Cardiac muscle cell (in vitro differentiated cells and primary cell): Measurements from ENCODE around the gene ZCCHC7. TPM values are rescaled to one million over a fixed set of nuclear protein-coding genes. Genes with fewer than 3 reads are reported as not detected.

Experiments used
- DNase-seq, 2 donors: peaks; one replicate each; pipeline versions ENCODE4 v3.0.0 to v3.0.0-alpha.2; 2010 to 2017; ENCODE audit warnings: low read depth in 1 of 2, low spot score in 1 of 2
- H3K27ac ChIP-seq: fragments of 200-600 bp; sonication (generic); 2 replicates; pipeline ENCODE4 v1.5.1; 2016
- H3K27me3 ChIP-seq: fragments of 200-600 bp; sonication (generic); 2 replicates; pipeline ENCODE4 v1.6.0; 2016; ENCODE audit warnings: control low read depth
- H3K36me3 ChIP-seq: fragments of 200-600 bp; sonication (generic); 2 replicates; pipeline ENCODE4 v1.5.1; 2016; ENCODE audit warnings: control low read depth
- H3K4me1 ChIP-seq: fragments of 200-600 bp; sonication (generic); 2 replicates; pipeline ENCODE4 v1.8.1; 2017; ENCODE audit warnings: low read depth, mild to moderate bottlenecking, mixed run types
- H3K4me3 ChIP-seq: fragments of 200-600 bp; sonication (generic); 2 replicates; pipeline ENCODE4 v1.5.1; 2016; ENCODE audit warnings: mild to moderate bottlenecking
- H3K9me3 ChIP-seq: fragments of 200-600 bp; sonication (generic); 2 replicates; pipeline ENCODE4 v1.5.1; 2017; ENCODE audit warnings: low read depth, mild to moderate bottlenecking, control low read depth
- polyA plus RNA-seq: library from polyadenylated mRNA; unstranded; fragments of >200 nt; fragmentation: Nextera tagmentation; extraction: Ambion mirVana; gene quantifications from 2 replicates; pipeline ENCODE4 v1.2.1, GENCODE V29; 2016
- total RNA-seq: library from RNA; depleted of rRNA; stranded (reverse); fragments of >200 nt; gene quantifications from 2 replicates; pipeline ENCODE4 v1.2.3, GENCODE V29; 2016
- TF ChIP-seq, protein P1 (sequence below): IDR thresholded peaks from 2 replicates; pipeline ENCODE4 v1.5.1; 2012; ENCODE audit warnings: low read depth, mild to moderate bottlenecking, low read length

Gene ZCCHC7
- total and polyA plus RNA-seq, 2 experiments from 2014 or later = 15.0 to 18.8 TPM

DNA sequence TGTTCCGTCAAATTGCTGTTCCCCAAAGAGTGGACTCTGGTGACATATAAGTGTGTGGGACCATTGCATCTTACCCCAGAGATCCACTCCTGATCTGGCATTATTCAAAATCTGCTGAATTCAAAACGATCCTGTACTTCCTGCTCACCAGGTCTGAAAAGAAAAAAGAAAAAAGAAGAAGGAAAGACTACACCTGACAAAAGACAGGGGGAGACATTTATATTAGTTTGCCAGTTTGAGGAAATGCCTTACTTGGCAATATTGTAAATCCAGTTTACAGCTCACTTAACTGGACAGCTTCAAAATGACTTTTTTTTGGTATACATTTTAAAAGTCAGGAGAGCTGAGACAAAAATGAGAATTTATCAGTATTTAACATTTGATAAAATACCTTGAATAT, 287.1 kb downstream of the ZCCHC7 start:
- H3K9me3 ChIP-seq = no peaks in the 10 kb centered on the region
- H3K36me3 ChIP-seq = no peaks in the 10 kb centered on the region
- DNase-seq = no peak
- peaks cover 3% of the 10 kb centered on the region for H3K4me1 ChIP-seq
- no peaks in the 10 kb centered on the region for H3K27me3 ChIP-seq
- TF ChIP-seq, protein P1, sequence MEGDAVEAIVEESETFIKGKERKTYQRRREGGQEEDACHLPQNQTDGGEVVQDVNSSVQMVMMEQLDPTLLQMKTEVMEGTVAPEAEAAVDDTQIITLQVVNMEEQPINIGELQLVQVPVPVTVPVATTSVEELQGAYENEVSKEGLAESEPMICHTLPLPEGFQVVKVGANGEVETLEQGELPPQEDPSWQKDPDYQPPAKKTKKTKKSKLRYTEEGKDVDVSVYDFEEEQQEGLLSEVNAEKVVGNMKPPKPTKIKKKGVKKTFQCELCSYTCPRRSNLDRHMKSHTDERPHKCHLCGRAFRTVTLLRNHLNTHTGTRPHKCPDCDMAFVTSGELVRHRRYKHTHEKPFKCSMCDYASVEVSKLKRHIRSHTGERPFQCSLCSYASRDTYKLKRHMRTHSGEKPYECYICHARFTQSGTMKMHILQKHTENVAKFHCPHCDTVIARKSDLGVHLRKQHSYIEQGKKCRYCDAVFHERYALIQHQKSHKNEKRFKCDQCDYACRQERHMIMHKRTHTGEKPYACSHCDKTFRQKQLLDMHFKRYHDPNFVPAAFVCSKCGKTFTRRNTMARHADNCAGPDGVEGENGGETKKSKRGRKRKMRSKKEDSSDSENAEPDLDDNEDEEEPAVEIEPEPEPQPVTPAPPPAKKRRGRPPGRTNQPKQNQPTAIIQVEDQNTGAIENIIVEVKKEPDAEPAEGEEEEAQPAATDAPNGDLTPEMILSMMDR = peak; percentile 11
- H3K27ac ChIP-seq = no peak overlapping the region
- H3K4me3 ChIP-seq = no peak overlapping the region

Other genes with a start within 250 kb of the ZCCHC7 start
- 0.88 TPM in 1 of 2 replicates, not detected in the other for gene PAX5, start 86.3 kb upstream of the ZCCHC7 start, total RNA-seq
- 0.14 TPM in 1 of 2 replicates, not detected in the other for gene PAX5, start 86.3 kb upstream of the ZCCHC7 start, polyA plus RNA-seq